HEK293T (cell line): Measurements from ENCODE around the gene HELZ.
"Not testable (repeated sequence)": the region's sequence is repeated elsewhere in the genome, so short reads cannot be mapped to it uniquely, and the experiment has no call there.

Experiments used
- CTCF ChIA-PET: fragments of 350-600 bp; formaldehyde crosslinking; extraction: SDS; loops from one replicate; lab custom pipeline; 2021; ENCODE audit warnings: antibody characterized with exemption, inconsistent platforms; lab: Yijun Ruan, JAX
- POLR2A ChIA-PET: fragments of 350-600 bp; formaldehyde crosslinking; extraction: SDS; loops from one replicate; lab custom pipeline; 2020; ENCODE audit warnings: antibody characterized with exemption, inconsistent platforms; lab: Yijun Ruan, JAX
- DNase-seq: peaks from one replicate; pipeline ENCODE4 v3.0.0; 2012; ENCODE audit warnings: mixed read lengths; ENCODE audit errors: extremely low spot score
- ARNT ChIP-seq: fragments of 450-650 bp; IDR thresholded peaks from 2 replicates; pipeline ENCODE4 v1.6.1; 2017; ENCODE audit warnings: mild to moderate bottlenecking
- BHLHE40 ChIP-seq: fragments of 450-650 bp; IDR thresholded peaks from 2 replicates; pipeline ENCODE4 v1.6.1; 2016; ENCODE audit warnings: mild to moderate bottlenecking, moderate library complexity, borderline replicate concordance
- CTBP1 ChIP-seq: fragments of 450-650 bp; IDR thresholded peaks from 2 replicates; pipeline ENCODE4 v1.6.1; 2016; ENCODE audit warnings: borderline replicate concordance
- ELF4 ChIP-seq: fragments of 450-650 bp; IDR thresholded peaks from 2 replicates; pipeline ENCODE4 v1.6.1; 2017; ENCODE audit warnings: antibody characterized with exemption
- FOXA1 ChIP-seq: fragments of 450-650 bp; IDR thresholded peaks from 2 replicates; pipeline ENCODE4 v1.6.1; 2016; ENCODE audit warnings: mild to moderate bottlenecking
- FOXK2 ChIP-seq: fragments of 450-650 bp; IDR thresholded peaks from 2 replicates; pipeline ENCODE4 v1.6.1; 2016; ENCODE audit warnings: mild to moderate bottlenecking
- FOXM1 ChIP-seq: fragments of 450-650 bp; IDR thresholded peaks from 2 replicates; pipeline ENCODE4 v1.6.1; 2017; ENCODE audit warnings: mild to moderate bottlenecking, borderline replicate concordance
- HDGF ChIP-seq: fragments of 450-650 bp; IDR thresholded peaks from 2 replicates; pipeline ENCODE4 v1.6.1; 2017; ENCODE audit warnings: antibody characterized with exemption, borderline replicate concordance
- L3MBTL2 ChIP-seq: fragments of 450-650 bp; conservative IDR thresholded peaks from 2 replicates; pipeline ENCODE4 v1.6.1; 2016; ENCODE audit warnings: mild to moderate bottlenecking
- LEF1 ChIP-seq: fragments of 450-650 bp; IDR thresholded peaks from 2 replicates; pipeline ENCODE4 v1.6.1; 2017; ENCODE audit warnings: mild to moderate bottlenecking, borderline replicate concordance
- NFRKB ChIP-seq: fragments of 450-650 bp; IDR thresholded peaks from 2 replicates; pipeline ENCODE4 v1.6.1; 2016; ENCODE audit warnings: mild to moderate bottlenecking, moderate library complexity
- SP1 ChIP-seq: fragments of 450-650 bp; IDR thresholded peaks from 2 replicates; pipeline ENCODE4 v1.6.1; 2017
- SUZ12 ChIP-seq: fragments of 450-650 bp; IDR thresholded peaks from 2 replicates; pipeline ENCODE4 v1.6.1; 2016; ENCODE audit warnings: mild to moderate bottlenecking
- TARDBP ChIP-seq: fragments of 450-650 bp; IDR thresholded peaks from 2 replicates; pipeline ENCODE4 v1.6.1; 2016
- ZNF384 ChIP-seq: fragments of 450-650 bp; IDR thresholded peaks from 2 replicates; pipeline ENCODE4 v1.6.1; 2016
- TF ChIP-seq, protein P1 (sequence below): fragments of 450-650 bp; IDR thresholded peaks from 2 replicates; pipeline ENCODE4 v1.6.1; 2016

The HELZ gene

DNA sequence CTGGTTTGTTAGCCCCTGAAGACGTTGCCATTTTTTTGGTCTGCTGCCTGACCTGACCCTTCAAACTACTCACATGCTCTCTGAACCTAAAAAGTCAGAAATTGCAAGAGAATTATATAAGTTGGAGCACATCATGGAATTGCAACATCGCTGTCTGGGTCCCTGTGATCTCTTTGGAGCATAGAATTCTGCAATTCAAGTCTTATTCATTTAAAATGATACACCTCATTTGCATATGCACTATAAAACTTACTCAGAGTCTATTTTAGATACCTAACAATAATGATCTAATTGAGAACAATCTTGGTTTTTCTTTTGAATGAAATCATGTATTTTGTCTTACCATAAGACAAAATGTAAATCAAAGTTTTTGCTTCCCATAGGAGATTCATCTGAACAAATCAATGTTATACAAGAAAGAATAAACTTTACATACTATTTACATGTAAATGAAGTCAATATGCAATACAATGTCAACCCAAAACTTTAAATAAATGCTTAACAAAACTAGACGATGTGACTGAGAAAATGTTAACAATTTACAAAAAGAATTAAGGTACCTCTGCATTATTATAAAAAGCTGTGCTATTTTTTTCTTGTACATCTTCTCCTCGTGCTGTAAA, 99.7 kb downstream of the HELZ start:
- CTCF ChIA-PET = no interaction called here
- TF ChIP-seq BHLHE40 (no peak), ZNF384 (no peak), SUZ12 (no peak), ARNT (no peak), FOXA1 (no peak), NFRKB (no peak), LEF1 (no peak), TARDBP (no peak), SP1 (no peak), L3MBTL2 (no peak), FOXK2 (no peak), CTBP1 (no peak), FOXM1 (no peak), HDGF (no peak), ELF4 (no peak)
- TF ChIP-seq, protein P1, sequence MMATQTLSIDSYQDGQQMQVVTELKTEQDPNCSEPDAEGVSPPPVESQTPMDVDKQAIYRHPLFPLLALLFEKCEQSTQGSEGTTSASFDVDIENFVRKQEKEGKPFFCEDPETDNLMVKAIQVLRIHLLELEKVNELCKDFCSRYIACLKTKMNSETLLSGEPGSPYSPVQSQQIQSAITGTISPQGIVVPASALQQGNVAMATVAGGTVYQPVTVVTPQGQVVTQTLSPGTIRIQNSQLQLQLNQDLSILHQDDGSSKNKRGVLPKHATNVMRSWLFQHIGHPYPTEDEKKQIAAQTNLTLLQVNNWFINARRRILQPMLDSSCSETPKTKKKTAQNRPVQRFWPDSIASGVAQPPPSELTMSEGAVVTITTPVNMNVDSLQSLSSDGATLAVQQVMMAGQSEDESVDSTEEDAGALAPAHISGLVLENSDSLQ = no peak
- POLR2A ChIA-PET = no interaction called here
- no peak for DNase-seq

DNA sequence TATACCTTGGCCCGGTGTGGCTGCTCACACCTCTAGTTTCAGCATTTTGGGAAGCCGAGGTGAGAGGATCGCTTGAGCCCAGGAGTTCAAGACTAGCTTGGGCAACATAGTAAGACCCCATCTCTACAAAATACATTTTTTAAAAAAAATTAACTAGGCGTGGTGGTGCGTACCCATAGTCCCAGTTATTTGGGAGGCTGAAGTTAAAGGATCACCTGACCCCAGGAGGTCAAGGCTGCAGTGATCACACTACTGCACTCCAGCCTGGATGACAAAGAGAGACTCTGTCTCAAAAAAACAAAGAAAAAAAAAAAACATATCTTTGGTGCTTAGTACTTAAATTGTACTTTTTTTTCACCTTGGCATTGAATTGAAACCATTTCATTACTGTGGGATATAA, 101.7 kb downstream of the HELZ start:
- no peak for TF ChIP-seq FOXM1
- no peak for TF ChIP-seq SUZ12
- no peak for TF ChIP-seq FOXK2
- no peak for TF ChIP-seq HDGF
- no peak for TF ChIP-seq CTBP1
- TF ChIP-seq FOXA1 = no peak
- DNase-seq = no peak
- CTCF ChIA-PET = no interaction called here
- POLR2A ChIA-PET = no interaction called here

DNA sequence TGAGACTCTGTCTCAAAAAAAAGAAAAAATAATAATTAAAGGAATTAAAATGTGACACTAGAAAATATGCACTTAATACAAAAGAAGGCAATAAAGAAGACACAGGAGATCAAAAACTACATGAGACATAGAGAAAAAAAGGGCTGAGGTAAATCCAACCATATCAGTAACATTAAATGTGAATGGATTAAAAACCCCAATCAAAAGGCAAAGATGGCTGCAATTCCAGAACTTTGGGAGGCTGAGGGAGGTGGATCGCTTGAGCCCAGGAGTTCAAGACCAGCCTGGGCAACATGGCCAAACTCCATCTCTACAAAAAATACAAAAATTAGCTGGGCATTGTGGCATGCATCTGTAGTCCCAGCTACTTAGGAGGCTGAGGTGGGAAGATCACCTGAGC, 103.0 kb downstream of the HELZ start:
- DNase-seq, POLR2A ChIA-PET: not testable (repeated sequence)
- CTCF ChIA-PET = interaction anchor here (0.6 to 0.7 kb wide), 2 partner anchors 56 to 812 kb away, joined by 3 to 4 read pairs; no protein-coding TSS in a partner anchor

DNA sequence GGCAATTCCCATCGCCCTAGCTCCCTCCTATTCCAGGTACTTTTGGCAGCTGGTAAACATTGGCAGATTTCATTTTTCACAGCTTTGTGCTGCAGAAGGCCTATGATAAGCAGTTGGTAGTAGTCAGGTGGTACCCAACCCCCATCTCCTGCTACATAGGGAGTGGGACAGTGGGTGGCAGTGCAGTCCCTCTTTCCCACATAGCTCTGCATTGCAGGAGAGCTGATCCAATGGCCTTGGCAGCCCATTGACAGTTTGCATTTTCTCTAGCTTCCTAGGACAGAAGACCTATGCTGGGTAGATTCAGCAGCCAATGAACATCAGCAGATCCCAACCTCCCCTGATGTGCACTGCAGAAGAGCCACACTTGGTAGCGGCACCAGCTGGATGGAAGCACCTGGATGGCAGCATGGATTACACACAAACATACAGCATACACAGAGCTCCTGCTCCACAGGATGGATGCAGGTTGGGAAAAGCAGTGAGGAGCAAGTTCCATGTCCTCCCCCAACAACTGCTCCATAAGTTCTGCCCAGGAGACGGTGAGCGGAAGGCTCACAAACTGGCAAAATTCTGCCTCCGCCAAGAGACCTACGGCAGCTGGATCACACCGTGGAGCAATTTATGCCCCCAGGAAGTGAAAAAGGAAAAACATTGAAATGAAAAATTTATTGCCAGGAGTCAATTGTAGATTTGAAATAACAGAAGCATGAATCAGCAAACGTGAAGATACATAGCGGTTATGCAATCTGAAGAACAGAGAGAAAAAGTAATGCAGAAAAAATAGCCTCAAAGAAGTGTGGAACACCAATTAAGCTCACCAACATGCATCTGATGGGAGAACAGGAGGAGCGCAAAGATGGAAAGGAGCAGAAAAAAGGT, 105.0 kb downstream of the HELZ start:
- no peak for TF ChIP-seq CTBP1
- TF ChIP-seq SP1 = no peak
- TF ChIP-seq BHLHE40 = no peak
- no peak for TF ChIP-seq SUZ12
- no peak for TF ChIP-seq ELF4
- TF ChIP-seq ZNF384 = no peak
- TF ChIP-seq TARDBP = no peak
- TF ChIP-seq HDGF = no peak
- no peak for TF ChIP-seq FOXA1
- no peak for TF ChIP-seq LEF1
- no peak for TF ChIP-seq ARNT
- TF ChIP-seq, protein P1 = no peak
- no peak for TF ChIP-seq L3MBTL2
- no peak for TF ChIP-seq FOXK2
- TF ChIP-seq FOXM1 = no peak
- CTCF ChIA-PET = interaction anchor here (0.6 kb wide), 1 partner anchor 154 kb away, joined by 3 read pairs; no protein-coding TSS in a partner anchor
- POLR2A ChIA-PET = no interaction called here
- no peak for DNase-seq

DNA sequence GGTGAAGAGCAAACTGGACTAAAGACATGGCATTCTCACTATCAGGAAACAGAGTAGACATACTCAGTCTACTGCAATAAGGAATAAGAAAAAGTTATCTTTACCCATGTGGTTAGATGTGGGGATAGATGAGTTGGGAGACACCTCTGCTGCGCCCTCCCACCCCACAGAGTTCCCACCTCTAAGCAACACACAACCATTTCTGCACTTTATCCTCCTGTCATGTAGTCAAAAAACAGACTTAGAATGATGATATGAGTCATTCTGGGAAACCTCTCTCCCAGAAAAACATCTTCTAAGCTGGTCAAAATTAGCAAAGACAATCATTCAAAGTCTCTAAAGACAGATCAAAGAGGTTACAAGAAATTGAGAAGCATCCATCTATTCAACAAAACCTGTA, 105.7 kb downstream of the HELZ start:
- CTCF ChIA-PET = interaction anchor here (0.6 kb wide), 1 partner anchor 154 kb away, joined by 3 read pairs; no protein-coding TSS in a partner anchor
- no peak for DNase-seq
- TF ChIP-seq ARNT (no peak), NFRKB (no peak), FOXM1 (no peak), FOXK2 (no peak), TARDBP (no peak), ELF4 (no peak), FOXA1 (no peak), HDGF (no peak), SP1 (no peak), CTBP1 (no peak), BHLHE40 (no peak), LEF1 (no peak), SUZ12 (no peak), L3MBTL2 (no peak), ZNF384 (no peak)
- TF ChIP-seq, protein P1 = no peak
- POLR2A ChIA-PET = no interaction called here

DNA sequence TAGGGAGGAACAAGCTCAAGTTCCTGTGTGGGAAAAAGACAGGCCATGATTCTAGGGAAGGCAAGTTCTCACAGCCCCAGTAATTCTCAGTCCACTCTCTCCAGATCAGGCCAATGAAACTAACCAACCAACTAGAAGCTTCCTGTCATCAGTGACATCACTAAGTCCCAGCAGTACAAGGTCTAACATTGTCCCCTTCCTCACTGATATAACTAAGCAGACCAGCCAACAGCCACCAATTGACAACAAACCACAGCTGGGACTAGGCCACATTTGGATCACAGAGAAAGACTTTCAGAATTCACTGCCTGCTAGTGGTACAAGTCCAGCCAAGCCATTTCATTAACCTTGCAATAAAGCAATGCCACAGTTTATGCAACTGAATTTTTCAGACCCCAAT, 106.6 kb downstream of the HELZ start:
- TF ChIP-seq HDGF (no peak), BHLHE40 (no peak), CTBP1 (no peak), SUZ12 (no peak), FOXK2 (no peak), FOXA1 (no peak), ARNT (no peak), NFRKB (no peak)
- POLR2A ChIA-PET = no interaction called here
- DNase-seq = no peak
- CTCF ChIA-PET = no interaction called here
